GM18502 (cell line): ENCODE results near the gene DIP2C.
"Not testable (repeated sequence)": the region's sequence is repeated elsewhere in the genome, so short reads cannot be mapped to it uniquely, and the experiment has no call there.

Experiments used
- ATAC-seq: cut with Tn5 transposase; IDR thresholded peaks from one replicate; pipeline ENCODE4 v1.9.1; 2021; ENCODE audit warnings: mild to moderate bottlenecking; ENCODE audit not compliant: unreplicated experiment, poor library complexity

The DIP2C gene

DNA sequence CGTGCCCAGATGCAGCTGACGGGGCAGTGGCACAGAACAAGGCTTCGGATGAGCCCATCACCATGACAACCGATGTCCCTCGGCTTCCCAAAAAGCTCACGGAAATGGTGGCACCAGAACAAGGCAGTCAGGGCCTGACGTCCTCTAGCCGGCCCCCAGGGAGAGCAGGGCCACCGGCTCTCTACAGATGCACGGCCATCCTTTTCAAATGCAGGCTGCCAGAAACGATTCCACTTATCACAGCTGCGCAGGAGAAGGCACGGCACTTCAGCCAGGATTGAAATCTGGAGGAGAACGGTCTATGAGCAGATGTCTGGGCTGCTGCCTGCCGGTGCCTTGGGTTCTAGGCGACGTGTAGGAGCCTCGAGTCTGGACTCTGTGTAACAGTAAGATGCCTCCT, 330.4 kb downstream of the DIP2C start:
- no peak for ATAC-seq

DNA sequence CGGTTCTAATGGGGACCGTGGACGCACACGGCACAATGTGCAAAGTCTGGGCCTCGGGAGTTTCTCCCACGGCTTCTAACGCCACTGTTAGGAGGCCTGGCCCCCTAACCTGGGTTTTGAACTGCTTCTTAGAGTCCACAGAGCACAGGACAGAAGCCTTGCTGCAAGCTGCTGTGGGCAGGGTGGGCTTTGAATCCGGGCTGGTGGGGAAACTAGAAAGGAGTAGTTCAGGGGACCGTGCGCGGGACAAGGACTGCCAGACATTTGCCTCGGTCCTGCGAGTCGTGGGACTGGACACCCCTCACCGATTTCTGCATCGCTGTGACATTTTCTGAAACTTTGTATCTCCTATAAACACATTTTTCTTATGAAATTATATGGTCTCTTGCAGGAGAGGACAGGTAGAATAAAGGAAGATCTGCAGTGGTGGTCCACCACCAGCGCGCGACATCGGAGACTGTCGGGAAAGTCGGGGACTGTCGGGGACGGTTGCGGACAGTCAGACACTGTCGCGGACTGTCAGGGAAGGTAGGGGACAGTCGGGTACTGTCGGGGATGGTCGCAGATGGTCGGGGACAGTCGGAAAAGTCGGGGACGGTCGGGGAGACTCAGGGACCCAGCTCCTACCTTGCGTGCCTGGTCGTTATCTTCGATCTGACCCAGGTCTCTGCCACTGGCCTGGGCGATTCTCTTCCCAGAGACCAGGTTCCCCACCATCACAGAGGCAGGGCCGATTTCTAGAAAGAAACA, 332.1 kb downstream of the DIP2C start:
- ATAC-seq: no peak

DNA sequence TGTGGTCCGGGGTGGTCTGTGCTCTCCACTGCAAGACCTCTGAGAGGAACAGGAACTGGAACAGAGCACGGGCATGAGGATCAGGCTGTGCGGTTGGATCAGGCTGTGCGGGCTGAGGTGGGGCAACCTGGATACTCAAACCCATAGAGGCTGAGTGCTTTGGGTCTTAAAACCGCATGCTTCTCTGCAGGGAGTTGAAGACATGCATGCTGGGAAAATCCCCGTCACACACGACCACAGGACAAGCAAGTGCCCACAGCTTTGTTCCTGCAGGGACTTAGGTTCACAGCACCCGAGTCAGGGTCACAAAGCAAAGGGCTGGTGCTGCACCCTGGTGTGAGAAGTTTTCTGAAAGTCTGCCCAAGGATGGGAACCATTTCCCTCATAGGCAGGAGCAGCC, 333.0 kb downstream of the DIP2C start:
- ATAC-seq: no peak

DNA sequence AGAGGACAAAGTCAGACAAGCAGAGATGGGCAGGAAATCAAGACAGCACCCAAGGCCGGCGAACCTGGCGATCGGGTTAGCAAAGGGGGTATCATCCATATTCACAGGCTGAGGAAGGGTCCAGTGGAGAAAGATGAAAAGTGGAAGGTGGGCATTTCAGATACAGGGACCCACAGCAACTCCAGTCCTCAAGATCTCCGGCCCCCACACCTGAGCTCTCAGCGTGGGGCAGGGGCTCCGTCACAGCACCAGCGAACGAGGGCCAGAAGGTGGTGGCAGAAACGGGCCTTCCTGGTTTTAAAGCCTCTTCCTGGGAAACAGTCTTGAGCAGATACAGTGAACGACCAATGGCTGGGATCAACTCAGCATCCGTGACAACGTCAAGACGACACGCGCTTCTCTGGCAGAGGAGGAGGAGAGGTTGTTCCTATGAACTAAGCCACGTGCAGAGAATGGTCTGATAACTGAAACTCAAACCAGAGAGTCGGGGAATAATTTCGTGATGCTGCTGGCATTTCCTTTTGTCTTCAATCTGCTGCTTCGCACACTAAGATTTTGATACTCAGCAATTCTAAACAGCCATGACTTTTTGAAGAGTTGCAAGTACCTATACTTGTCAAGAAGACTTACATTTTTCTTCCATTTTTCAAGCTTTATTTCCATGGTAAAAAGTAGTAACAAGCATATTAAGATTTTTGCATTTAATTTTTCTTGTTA, 334.4 kb downstream of the DIP2C start:
- no peak for ATAC-seq

DNA sequence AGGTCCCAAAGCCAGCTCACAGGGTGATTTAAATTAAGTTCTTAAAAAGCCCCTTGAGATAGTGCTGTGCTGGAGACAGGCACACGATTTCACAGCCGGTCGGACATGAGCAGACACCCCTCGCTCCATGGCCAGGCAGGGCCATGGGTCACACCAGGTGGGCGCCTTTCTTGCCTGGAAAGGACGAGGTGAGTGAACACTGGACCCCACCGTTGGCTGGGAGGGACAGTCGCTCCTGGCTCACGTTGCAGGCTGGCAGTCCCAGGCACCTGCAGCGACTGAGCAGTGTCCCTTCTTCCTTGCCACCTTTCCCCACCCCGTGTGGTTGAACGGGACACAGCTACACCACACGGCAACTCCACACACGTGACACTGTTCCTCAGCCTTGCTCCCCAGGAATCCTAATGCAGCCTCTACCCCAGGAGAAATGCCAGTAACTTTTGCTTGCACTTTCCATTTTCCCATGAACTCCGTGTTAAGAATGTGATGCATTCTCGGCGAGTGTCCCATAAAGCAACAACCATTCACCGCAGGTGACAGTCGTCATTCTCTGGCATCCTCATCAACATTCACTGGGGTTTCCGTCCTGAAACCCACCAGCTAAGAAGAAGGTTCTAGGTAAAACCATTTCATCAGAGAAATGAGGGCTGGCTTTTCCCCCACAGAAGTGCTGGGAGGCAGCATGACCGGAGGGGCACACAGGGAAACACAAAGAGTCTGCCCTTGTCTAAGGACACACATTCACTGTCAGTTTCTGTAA, 336.8 kb downstream of the DIP2C start:
- no peak for ATAC-seq

DNA sequence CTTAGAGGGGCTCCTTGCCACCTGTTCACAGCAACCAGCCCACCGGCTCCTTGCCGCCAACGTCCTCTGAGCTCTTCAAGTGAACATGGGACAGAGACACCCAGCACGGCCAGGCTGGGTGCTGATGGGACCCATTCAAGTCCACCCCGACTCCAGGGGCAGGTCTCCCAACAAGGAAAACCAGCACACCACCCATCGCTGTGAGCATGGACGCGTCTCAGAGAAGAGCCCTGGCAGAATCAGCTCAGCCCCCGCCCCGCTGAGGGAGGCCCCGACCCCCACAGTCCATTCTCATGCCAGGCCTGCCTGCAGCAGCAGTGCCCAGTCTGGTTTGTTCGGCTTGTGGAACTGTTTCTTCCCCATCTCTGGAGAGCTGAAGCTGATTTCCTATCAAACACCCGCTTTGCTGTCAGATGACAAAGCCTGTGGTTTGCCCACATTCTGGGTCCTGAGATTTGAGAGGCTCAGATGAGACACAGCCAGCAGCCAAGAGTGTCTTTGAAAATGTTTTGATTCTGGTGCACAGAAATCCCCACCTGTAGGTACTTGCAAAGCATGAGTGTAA, 337.6 kb downstream of the DIP2C start:
- no peak for ATAC-seq

DNA sequence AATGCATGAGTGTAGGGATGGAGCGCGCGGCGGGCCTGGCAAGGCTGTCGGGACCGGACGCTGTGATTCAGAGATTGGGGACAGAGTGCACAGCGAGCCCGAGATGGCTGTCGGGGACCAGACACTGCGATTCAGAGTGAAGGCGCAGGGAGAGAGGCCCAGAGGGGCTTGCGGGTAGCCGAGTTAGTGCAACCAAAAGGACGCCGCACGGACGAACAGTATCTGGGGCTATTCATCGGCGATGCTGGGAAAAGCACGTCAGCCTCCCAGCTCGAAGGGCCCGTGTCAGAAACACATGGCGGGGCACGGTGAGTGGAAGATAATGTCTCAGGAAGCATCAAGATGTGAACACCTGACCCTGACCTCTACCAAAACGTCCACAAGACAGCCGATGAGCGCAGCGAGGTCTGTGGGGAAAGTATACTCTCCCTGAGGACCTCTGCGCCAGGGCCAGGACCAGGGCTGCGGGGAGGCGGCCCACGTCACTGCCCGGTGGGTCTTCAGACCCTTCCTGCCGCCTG, 338.4 kb downstream of the DIP2C start:
- ATAC-seq: no peak

DNA sequence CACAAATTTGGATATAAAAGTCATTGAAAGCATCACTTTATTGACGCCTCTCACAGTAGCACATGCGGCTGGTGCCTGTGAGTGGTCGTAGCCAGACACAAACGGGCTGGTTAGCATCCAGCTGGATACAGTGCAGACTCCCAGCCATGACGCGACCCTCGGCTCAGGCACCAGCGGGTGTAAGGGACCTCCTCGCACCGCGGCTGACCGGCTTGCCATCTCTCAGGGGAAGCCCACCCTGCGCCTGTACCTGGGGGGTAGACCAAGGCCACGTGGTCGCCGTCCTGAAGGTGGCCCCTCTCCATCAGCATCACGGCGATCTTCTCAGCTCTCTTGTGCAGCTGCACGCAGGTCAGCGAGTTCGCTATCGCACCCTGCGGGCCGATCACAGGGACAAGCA, 340.4 kb downstream of the DIP2C start:
- ATAC-seq: no peak

DNA sequence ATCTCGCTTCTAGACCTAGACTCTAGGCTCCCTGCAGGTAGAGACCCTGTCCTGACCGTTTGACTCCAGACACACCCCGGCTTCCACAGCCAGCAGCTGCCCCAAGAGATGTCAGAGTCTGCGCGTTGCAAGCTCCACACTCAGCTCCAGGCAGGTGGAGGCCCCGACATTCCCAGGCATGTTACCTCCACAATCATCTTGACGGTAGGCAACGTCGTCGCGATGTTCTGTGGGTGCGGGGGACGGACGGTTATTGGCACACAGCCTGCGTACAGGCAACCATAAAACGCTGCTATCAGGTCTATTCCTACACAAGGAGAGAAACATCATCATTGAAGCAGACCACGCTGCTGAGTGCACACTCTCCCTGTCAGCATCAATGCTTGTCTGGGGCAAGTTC, 341.0 kb downstream of the DIP2C start:
- ATAC-seq: no peak

DNA sequence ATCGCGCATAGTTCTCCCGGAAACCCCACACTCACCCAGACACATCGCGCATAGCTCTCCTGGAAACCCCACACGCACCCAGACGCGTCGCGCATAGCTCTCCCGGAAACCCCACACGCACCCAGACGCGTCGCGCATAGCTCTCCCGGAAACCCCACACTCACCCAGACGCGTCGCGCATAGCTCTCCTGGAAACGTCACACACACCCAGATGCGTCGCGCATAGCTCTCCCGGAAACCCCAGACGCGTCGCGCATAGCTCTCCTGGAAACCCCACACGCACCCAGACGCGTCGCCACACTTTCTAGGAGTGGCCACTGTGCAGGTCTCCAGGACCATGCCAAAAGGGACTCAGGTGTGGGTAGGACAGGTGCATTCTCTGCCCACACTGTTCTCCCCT, 341.7 kb downstream of the DIP2C start:
- not testable (repeated sequence) for ATAC-seq

DNA sequence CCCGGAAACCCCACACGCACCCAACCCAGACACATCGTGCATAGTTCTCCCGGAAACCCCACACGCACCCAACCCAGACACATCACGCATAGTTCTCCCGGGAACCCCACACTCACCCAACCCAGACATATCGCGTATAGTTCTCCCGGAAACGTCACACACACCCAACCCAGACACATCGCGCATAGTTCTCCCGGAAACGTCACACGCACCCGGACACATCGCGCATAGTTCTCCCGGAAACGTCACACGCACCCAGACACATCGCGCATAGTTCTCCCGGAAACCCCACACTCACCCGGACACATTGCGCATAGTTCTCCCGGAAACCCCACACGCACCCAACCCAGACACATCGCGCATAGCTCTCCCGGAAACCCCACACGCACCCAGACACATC, 342.3 kb downstream of the DIP2C start:
- ATAC-seq: not testable (repeated sequence)

DNA sequence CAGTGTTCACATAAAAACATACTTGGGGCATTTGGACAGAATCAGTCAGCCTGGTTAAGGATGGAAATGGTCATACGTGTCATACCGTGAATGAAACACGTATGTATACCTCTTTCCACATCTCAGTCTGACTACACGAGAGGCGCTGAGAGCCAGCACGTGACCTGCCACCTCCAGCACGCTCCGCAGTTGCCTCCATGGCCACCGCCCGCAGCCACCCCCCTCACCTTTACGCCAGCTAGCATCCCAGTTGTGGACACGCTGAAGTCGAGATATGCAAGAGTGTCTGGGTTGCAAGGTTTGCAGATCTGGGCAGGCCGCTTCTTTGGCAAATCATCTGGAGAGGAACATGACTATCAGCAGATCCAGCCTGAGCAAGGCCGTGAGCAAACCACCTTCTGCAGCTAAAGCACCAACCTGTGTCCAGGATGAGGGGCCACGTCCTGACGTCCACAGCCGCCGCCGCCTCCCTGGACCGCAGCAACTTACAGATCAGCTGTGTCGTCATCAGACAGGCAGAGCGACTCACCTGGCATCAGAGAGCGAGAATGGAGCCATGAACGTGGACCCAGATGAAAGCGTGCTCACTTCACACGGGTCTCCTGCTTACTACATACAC, 344.8 kb downstream of the DIP2C start:
- no peak for ATAC-seq

DNA sequence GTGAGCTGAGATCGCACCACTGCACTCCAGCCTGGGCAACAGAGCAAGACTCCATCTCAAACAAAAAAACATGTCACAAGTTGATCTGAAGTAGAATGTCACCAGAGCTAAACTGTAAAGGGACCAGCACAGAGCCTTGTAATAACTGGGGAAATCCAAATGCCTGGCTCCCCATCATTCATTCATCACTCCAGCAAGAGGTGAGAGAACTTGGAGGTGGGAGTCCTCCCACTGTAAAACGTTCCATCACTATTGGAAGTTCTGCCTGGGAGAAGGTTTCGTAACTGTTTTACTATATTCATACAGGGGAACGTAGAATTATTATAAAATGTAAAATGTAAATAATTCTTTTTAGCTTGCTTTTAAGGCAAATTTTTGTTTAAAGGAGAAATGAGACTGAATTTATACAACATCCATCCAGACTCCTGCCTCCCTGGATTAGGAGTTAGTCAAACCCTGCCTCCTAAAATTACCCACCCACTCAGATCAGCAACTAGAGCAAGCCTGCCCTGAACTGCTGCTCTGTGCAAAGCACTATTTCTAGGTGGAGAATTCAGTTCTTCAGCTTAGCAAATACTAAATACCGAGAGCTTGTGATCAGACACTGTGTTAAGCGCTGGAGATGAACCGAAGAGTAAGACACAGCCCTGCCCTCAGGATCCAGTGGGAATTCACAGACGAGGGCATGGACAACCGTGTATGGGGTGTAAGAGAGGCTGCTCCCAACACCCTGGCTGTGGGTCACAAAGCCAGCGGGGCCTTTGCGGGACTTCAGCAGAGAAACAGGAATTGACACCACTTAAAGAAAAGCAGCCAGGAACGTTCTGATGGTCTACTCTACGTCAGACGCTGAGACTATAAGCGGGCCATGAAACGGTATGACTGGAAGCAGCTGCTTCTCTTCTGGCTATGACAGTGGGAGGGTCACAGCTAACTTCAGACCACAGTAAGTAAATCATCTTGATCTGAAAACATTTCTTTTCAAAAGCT, 345.9 kb downstream of the DIP2C start:
- ATAC-seq: no peak

DNA sequence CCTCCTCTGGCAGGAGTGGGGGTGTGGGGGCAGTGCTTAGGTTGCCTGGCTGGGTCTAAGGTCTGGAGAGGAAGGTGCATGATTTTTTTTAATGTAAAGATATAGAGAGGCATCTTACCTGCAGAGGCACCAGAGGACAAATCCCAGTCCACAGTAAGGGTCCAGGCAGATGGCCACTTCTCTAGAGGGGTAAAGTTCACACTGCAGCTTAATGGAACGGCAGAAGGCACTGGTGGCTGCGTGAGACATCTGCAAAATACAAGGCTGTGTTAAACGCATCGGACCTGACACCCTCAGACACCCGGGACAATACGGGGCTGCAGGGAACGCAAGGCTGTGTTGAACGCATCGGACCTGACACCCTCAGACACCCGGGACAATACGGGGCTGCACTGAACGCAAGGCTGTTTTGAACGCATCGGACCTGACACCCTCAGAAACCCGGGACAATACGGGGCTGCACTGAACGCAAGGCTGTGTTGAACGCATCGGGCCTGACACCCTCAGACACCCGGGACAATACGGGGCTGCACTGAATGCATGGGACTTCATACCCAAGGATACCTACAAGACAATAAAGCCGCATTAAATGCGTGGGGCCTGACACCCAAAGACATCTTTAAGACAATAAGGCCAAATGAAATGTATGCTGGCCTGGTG, 348.3 kb downstream of the DIP2C start:
- no peak for ATAC-seq

DNA sequence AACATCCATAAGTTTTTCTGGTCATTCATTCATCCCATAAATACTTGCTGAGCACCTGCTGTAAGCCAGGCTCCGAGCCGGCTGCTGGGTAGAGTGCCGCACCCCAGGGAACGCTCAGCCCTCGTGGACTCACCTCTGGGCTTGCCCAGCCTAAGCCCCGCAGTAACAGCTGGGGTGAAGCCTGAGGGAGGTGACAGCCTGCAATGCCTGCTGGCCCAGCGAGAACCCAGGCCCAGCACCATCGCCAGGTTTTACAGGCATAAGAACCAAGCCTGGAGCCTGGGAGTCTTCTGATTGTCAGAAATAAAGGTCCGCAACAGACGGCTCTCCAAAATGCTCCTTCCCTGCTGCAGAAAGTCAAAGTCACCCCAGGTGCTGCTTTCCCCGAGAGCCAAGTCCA, 348.8 kb downstream of the DIP2C start:
- no peak for ATAC-seq

DNA sequence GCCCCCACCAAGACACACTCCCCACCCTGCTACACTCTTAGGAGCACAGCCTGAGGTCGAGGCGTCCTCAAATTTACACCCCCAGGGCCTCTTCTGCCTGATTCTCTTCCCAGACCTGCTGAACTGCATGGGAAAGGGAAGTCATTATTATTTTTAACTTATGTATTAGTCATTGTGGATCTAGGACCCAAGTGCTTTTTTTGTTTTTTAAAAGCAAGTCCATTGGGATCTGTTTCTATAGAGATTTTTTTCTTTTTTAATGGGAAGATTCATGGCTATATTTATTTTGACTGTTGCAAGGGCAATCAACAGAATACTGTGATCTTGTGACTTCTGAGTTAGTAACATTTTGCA, 350.5 kb downstream of the DIP2C start:
- no peak for ATAC-seq

DNA sequence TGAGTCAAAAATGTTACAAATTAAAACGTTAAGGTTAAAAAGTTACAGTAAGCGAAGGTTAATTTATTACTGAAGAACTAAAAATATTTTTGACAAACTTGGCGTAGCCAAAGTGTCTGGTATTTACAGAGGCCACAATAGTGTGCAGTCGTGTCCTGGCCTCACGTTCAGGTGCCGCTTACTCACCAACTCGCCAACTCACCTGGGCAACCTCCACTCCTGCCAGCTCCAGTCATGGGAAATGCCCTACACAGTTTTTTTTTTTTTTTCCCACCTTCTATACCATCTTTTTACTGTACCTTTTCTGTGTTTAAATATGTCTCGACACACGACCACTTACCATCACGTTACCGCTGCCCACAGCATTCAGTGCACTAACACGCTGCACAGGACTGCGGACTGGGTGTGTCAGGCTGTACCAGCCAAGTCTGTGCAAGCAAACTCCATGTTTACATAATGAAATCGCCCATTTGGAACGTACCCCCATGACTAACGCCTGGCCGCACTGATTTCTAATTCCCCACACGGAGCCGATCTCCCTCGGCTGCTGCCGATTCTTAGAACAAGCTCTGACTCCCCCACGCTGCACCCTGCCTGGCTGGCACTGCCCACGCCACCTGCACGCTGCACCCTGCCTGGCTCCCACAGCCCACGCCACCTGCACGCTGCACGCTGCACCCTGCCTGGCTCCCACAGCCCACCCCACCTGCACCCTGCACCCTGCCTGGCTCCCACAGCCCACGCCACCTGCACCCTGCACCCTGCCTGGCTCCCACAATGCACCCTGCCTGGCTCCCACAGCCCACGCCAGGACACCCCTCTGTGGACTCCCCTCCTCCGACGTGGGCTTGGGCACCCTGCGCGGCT, 351.1 kb downstream of the DIP2C start:
- ATAC-seq: no peak

DNA sequence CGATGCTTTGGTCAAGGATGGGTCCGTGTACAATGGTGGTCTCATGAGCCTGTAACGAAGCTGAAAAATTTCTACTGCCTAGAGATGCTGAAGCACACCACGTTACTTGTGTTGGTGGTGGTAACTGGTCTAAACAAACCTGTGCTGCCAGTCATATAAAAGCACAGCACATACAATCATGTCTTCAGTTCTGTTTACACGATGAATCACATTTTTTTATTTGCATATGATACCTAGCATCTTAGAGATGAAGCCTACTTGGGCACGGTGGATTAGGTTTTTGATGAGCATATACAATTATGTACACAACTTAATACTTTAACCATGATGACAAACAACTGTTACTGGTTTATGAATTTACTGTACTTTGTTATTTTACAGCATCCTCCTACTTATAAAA, 353.2 kb downstream of the DIP2C start:
- ATAC-seq: no peak
